Heart right ventricle (tissue), 16 donors: ENCODE results near the gene SLC44A2. TPM values are rescaled to one million over a fixed set of nuclear protein-coding genes. Genes with fewer than 3 reads are reported as not detected.
A peak's percentile ranks its signal among the peaks of the same experiment; 100 is the strongest.

Source experiments
- ATAC-seq, 8 donors: fragments of 200-7000 bp; cut with Tn5 transposase; one replicate each; pipeline ENCODE4 v1.9.1; 2020; ENCODE audit warnings: mild to moderate bottlenecking in 8 of 8, moderate library complexity in 8 of 8, moderate number of reproducible peaks in 1 of 8
- DNase-seq, 2 donors: peaks; one replicate each; pipeline ENCODE4 v3.0.0-alpha.2; 2020
- H3K27ac ChIP-seq, 10 donors: fragments of 200-600 bp; sonication (generic) in 2 of 10; one replicate each; pipeline versions ENCODE4 v1.5.0 to v1.8.0; 2020 to 2022; ENCODE audit warnings: mild to moderate bottlenecking in 3 of 10
- H3K27me3 ChIP-seq, 7 donors: fragments of 200-600 bp; one replicate each; pipeline ENCODE4 v1.8.0; 2021 to 2022; ENCODE audit warnings: mild to moderate bottlenecking in 2 of 7
- H3K36me3 ChIP-seq, 9 donors: fragments of 200-600 bp; sonication (generic) in 1 of 9; one replicate each; pipeline versions ENCODE4 v1.5.0 to v1.8.0; 2020 to 2022; ENCODE audit warnings: mild to moderate bottlenecking in 2 of 9
- H3K4me1 ChIP-seq, 9 donors: fragments of 200-600 bp; sonication (generic) in 1 of 9; one replicate each; pipeline versions ENCODE4 v1.5.0 to v1.8.0; 2020 to 2022; ENCODE audit warnings: mild to moderate bottlenecking in 4 of 9
- H3K4me3 ChIP-seq, 10 donors: fragments of 200-600 bp; sonication (generic) in 2 of 10; one replicate each; pipeline versions ENCODE4 v1.5.0 to v1.8.0; 2020 to 2022; ENCODE audit warnings: mild to moderate bottlenecking in 7 of 10, moderate library complexity in 2 of 10
- H3K9me3 ChIP-seq, 11 donors: fragments of 200-600 bp in 10 of 11; sonication (generic) in 2 of 11; one replicate each; pipeline versions ENCODE4 v1.5.0 to v1.8.0; 2013 to 2022; ENCODE audit warnings: mild to moderate bottlenecking in 2 of 11, control low read depth in 1 of 11, moderate library complexity in 1 of 11
- CTCF ChIP-seq, 9 donors: fragments of 200-600 bp; sonication (generic) in 2 of 9; IDR thresholded peaks; one replicate each; pipeline versions ENCODE4 v1.5.0 to v1.8.0; 2021 to 2022; ENCODE audit warnings: antibody characterized with exemption in 9 of 9, mild to moderate bottlenecking in 5 of 9, moderate library complexity in 1 of 9
- WGBS, 2 donors: extraction: QIAGEN DNeasy Blood & Tissue Kit; methylation state at CpG; one replicate each; pipeline ENCODE4 v1.1.7; 2013; ENCODE audit warnings: inconsistent platforms in 1 of 2; 5-methylcytosine and 5-hydroxymethylcytosine counted together
- intact Hi-C, 10 donors: fragments of 100-400 bp; cut with DNase I; formaldehyde crosslinking; loops; one replicate each; pipeline versions ENCODE4 v1.11.1 to v1.14.2; 2022
- polyA plus RNA-seq, 2 donors: library from polyadenylated mRNA; stranded (reverse); fragments of 200-250 nt; gene quantifications; one replicate each; pipeline ENCODE4 v1.2.3, GENCODE V29; 2013
- total RNA-seq, 10 donors: library from RNA; stranded (reverse); fragmentation: NEBNext Ultra II Directional in 3 of 10; extraction: Animal tissue kit (Norgen Biotek cat#: 25700) in 3 of 10; gene quantifications; one replicate each; pipeline versions ENCODE4 v1.2.1 to v1.2.4, GENCODE V29; 2021 to 2023
- donor health status: Arrhythmogenic right ventricular cardiomyopathy.
- donor health status: ischemic (EF 13 %, LVEDD 7.1; RV severe dilation, severe dysfunction).
- donor health status: healthy with polysubstance abuse.
- donor health status: DM: no; HTN: yes; CAD: no.
- donor health status: DM: no; HTN: no; CAD: no.
- donor health status: ischemic (EF 25% LVEDD 6.9; RV normal size, moderate dysfunction).
- donor health status: ischemic (EF 25% LVEDD 5.7; RV mildly dilated, moderate dysfunction).
- donor health status: healthy.
- donor health status: DM: yes; HTN: yes; CAD: no.
- donor health status: Ischemic cardiomyopathy.
- donor health status: ischemic (EF 35%, LVEDD 5.7; RV mildly dilated, moderate dysfunction).
- donor health status: nonischemic (EF 11% LVEDD 7.7; RV severe dilation, severe dysfunction).
- donor health status: DM: yes; HTN: yes; CAD: no.
- donor health status: PGD.
- donor health status: ischemic (EF 29% LVEDD 5.4; RV normal size, mild dysfunction).
- donor health status: nonischemic (EF 23%, LVEDD 6.1; RV moderate dilation, normal function).

The SLC44A2 gene
- total and polyA plus RNA-seq, 12 donors = 56.2 to 114 (median 95.2) TPM

GRCh38 chr19:10640361-10640760, 15.0 kb downstream of the SLC44A2 start:
- 80% methylated on average over 2 of the region's 2 CpGs for WGBS, 2 donors

GRCh38 chr19:10641248-10641647, 15.9 kb downstream of the SLC44A2 start:
- DNase-seq (no peak), ATAC-seq (no peak)
- TF ChIP-seq CTCF (IDR thresholded peaks at IDR 0.05) = no peak
- no peaks in the 10 kb centered on the region for H3K9me3 ChIP-seq
- intact Hi-C loops = no loop called here
- H3K4me1 ChIP-seq = peaks cover 6 to 37% (median 19%) of the 10 kb centered on the region in 9 donors
- H3K4me3 ChIP-seq = no peak overlapping the region
- 90% methylated on average over 4 of the region's 4 CpGs for WGBS, 2 donors
- peaks cover 0 to 76% (median 44%) of the 10 kb centered on the region in 9 donors for H3K36me3 ChIP-seq
- no peaks in the 10 kb centered on the region for H3K27me3 ChIP-seq
- H3K27ac ChIP-seq = no peak overlapping the region

More at GRCh38 chr19:10640361-10640760, 15.0 kb downstream of the SLC44A2 start:
- intact Hi-C loops = no loop called here
- no peak for ATAC-seq
- Histone ChIP-seq H3K27me3 (no peaks in the 10 kb centered on the region), H3K9me3 (no peaks in the 10 kb centered on the region), H3K4me1 (peaks cover 6 to 45% (median 18%) of the 10 kb centered on the region in 9 donors), H3K4me3 (no peak overlapping the region), H3K27ac (no peak overlapping the region), H3K36me3 (peaks cover 0 to 85% (median 44%) of the 10 kb centered on the region in 9 donors)
- TF ChIP-seq CTCF (IDR thresholded peaks at IDR 0.05) = no peak
- DNase-seq = no peak

GRCh38 chr19:10642473-10643171, 17.3 kb downstream of the SLC44A2 start:
- Histone ChIP-seq H3K27ac (peak overlapping the region in 5 of 10 donors; percentile 35 to 69 (median 60)), H3K4me3 (no peak overlapping the region), H3K27me3 (no peaks in the 10 kb centered on the region), H3K9me3 (no peaks in the 10 kb centered on the region), H3K36me3 (peaks cover 0 to 63% (median 39%) of the 10 kb centered on the region in 9 donors), H3K4me1 (peaks cover 6 to 45% (median 29%) of the 10 kb centered on the region in 9 donors)
- WGBS, 2 donors = 75 to 81% methylated on average over 25 of the region's 25 CpGs
- TF ChIP-seq CTCF (IDR thresholded peaks at IDR 0.05) = no peak
- DNase-seq (no peak), ATAC-seq (no peak)
- intact Hi-C loops = no loop called here

DNA sequence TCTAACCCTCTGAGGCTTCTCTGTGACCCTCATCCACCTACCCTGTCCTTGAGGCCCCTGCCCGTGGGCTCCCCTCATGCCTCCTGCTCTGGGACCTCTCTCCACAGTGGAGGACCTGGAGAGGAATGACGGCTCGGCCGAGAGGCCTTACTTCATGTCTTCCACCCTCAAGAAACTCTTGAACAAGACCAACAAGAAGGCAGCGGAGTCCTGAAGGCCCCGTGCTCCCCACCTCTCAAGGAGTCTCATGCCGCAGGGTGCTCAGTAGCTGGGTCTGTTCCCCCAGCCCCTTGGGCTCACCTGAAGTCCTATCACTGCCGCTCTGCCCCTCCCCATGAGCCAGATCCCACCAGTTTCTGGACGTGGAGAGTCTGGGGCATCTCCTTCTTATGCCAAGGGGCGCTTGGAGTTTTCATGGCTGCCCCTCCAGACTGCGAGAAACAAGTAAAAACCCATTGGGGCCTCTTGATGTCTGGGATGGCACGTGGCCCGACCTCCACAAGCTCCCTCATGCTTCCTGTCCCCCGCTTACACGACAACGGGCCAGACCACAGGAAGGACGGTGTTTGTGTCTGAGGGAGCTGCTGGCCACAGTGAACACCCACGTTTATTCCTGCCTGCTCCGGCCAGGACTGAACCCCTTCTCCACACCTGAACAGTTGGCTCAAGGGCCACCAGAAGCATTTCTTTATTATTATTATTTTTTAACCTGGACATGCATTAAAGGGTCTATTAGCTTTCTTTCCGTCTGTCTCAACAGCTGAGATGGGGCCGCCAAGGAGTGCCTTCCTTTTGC, 18.0 kb downstream of the SLC44A2 start:
- H3K4me3 ChIP-seq = no peak overlapping the region
- TF ChIP-seq CTCF (IDR thresholded peaks at IDR 0.05) = no peak
- H3K27me3 ChIP-seq = no peaks in the 10 kb centered on the region
- H3K4me1 ChIP-seq = peaks cover 6 to 45% (median 29%) of the 10 kb centered on the region in 9 donors
- ATAC-seq = no peak
- 57 to 67% methylated on average over 21 of the region's 21 CpGs for WGBS, 2 donors
- intact Hi-C loops = no loop called here
- no peaks in the 10 kb centered on the region for H3K9me3 ChIP-seq
- peak overlapping the region in 8 of 10 donors; percentile 35 to 69 (median 60) for H3K27ac ChIP-seq
- H3K36me3 ChIP-seq = peaks cover 0 to 55% (median 31%) of the 10 kb centered on the region in 9 donors
- no peak for DNase-seq
